ENCODE data around the gene GPX4. TPM values are rescaled to one million over a fixed set of nuclear protein-coding genes. Genes with fewer than 3 reads are reported as not detected.
A peak's percentile ranks its signal among the peaks of the same experiment; 100 is the strongest.

GPX4 gene
- total and polyA plus RNA-seq, 2 donors: 194 to 546 TPM

GRCh38 chr19:1061987-1062386 is 41.8 kb upstream of the GPX4 start:
- H3K4me1 ChIP-seq (ENCODE audit: control insufficient read depth in 2 of 2, insufficient read depth in 2 of 2, low read length in 2 of 2): peaks cover 14 to 31% of the 10 kb centered on the region in 2 donors
- no peak overlapping the region for H3K27ac ChIP-seq (ENCODE audit: low read depth in 1 of 2, low read length in 1 of 2)
- peaks cover 21 to 25% of the 10 kb centered on the region in 2 donors for H3K36me3 ChIP-seq (ENCODE audit: control insufficient read depth in 2 of 2, insufficient read depth in 2 of 2, low read length in 1 of 2)
- peaks cover 0 to 23% of the 10 kb centered on the region in 2 donors for H3K27me3 ChIP-seq (ENCODE audit: control insufficient read depth in 2 of 2, insufficient read depth in 1 of 2, low read length in 1 of 2)
- WGBS: 98% methylated on average over 20 of the region's 20 CpGs
- H3K9me3 ChIP-seq (ENCODE audit: control insufficient read depth in 2 of 2, insufficient read depth in 1 of 2, low read length in 1 of 2): peaks cover 14 to 29% of the 10 kb centered on the region in 2 donors
- DNase-seq (ENCODE audit: low read depth in 6 of 9, low spot score in 9 of 9): no peak
- H3K4me3 ChIP-seq (ENCODE audit: low read length in 2 of 2): no peak overlapping the region

- H3K36me3 ChIP-seq (ENCODE audit: control insufficient read depth in 2 of 2, insufficient read depth in 2 of 2, low read length in 1 of 2): peaks cover 17 to 21% of the 10 kb centered on the region in 2 donors
- H3K9me3 ChIP-seq (ENCODE audit: control insufficient read depth in 2 of 2, insufficient read depth in 1 of 2, low read length in 1 of 2): peaks cover 10 to 24% of the 10 kb centered on the region in 2 donors
- peaks cover 0 to 24% of the 10 kb centered on the region in 2 donors for H3K27me3 ChIP-seq (ENCODE audit: control insufficient read depth in 2 of 2, insufficient read depth in 1 of 2, low read length in 1 of 2)
- no peak for DNase-seq (ENCODE audit: low read depth in 6 of 9, low spot score in 9 of 9)
- peaks cover 14 to 31% of the 10 kb centered on the region in 2 donors for H3K4me1 ChIP-seq (ENCODE audit: control insufficient read depth in 2 of 2, insufficient read depth in 2 of 2, low read length in 2 of 2)
- no peak overlapping the region for H3K4me3 ChIP-seq (ENCODE audit: low read length in 2 of 2)
- WGBS: 97% methylated on average over 17 of the region's 17 CpGs
- no peak overlapping the region for H3K27ac ChIP-seq (ENCODE audit: low read depth in 1 of 2, low read length in 1 of 2)
Measured at GRCh38 chr19:1062387-1063029, 41.3 kb upstream of the GPX4 start.

- 91% methylated on average over 37 of the region's 37 CpGs for WGBS
- no peak overlapping the region for H3K4me3 ChIP-seq (ENCODE audit: low read length in 2 of 2)
- no peak overlapping the region for H3K27ac ChIP-seq (ENCODE audit: low read depth in 1 of 2, low read length in 1 of 2)
- peaks cover 14 to 33% of the 10 kb centered on the region in 2 donors for H3K4me1 ChIP-seq (ENCODE audit: control insufficient read depth in 2 of 2, insufficient read depth in 2 of 2, low read length in 2 of 2)
- peaks cover 0 to 28% of the 10 kb centered on the region in 2 donors for H3K27me3 ChIP-seq (ENCODE audit: control insufficient read depth in 2 of 2, insufficient read depth in 1 of 2, low read length in 1 of 2)
- H3K9me3 ChIP-seq (ENCODE audit: control insufficient read depth in 2 of 2, insufficient read depth in 1 of 2, low read length in 1 of 2): peaks cover 6 to 16% of the 10 kb centered on the region in 2 donors
- peaks cover 12 to 15% of the 10 kb centered on the region in 2 donors for H3K36me3 ChIP-seq (ENCODE audit: control insufficient read depth in 2 of 2, insufficient read depth in 2 of 2, low read length in 1 of 2)
- DNase-seq (ENCODE audit: low read depth in 6 of 9, low spot score in 9 of 9): no peak
Measured at GRCh38 chr19:1063030-1063908, 40.5 kb upstream of the GPX4 start.

- H3K27ac ChIP-seq (ENCODE audit: low read depth in 1 of 2, low read length in 1 of 2): no peak overlapping the region
- peaks cover 19 to 42% of the 10 kb centered on the region in 2 donors for H3K4me1 ChIP-seq (ENCODE audit: control insufficient read depth in 2 of 2, insufficient read depth in 2 of 2, low read length in 2 of 2)
- DNase-seq (ENCODE audit: low read depth in 6 of 9, low spot score in 9 of 9): no peak
- H3K27me3 ChIP-seq (ENCODE audit: control insufficient read depth in 2 of 2, insufficient read depth in 1 of 2, low read length in 1 of 2): peaks cover 0 to 28% of the 10 kb centered on the region in 2 donors
- H3K9me3 ChIP-seq (ENCODE audit: control insufficient read depth in 2 of 2, insufficient read depth in 1 of 2, low read length in 1 of 2): peaks cover 1 to 8% of the 10 kb centered on the region in 2 donors
- no peak overlapping the region for H3K4me3 ChIP-seq (ENCODE audit: low read length in 2 of 2)
- H3K36me3 ChIP-seq (ENCODE audit: control insufficient read depth in 2 of 2, insufficient read depth in 2 of 2, low read length in 1 of 2): peaks cover 11 to 14% of the 10 kb centered on the region in 2 donors
- WGBS: 88% methylated on average over 37 of the region's 37 CpGs
Measured at GRCh38 chr19:1063909-1064660, 39.7 kb upstream of the GPX4 start.

GRCh38 chr19:1064661-1065605 is 38.9 kb upstream of the GPX4 start:
- Histone ChIP-seq H3K27me3 (ENCODE audit: control insufficient read depth in 2 of 2, insufficient read depth in 1 of 2, low read length in 1 of 2) (peaks cover 0 to 28% of the 10 kb centered on the region in 2 donors), H3K4me1 (ENCODE audit: control insufficient read depth in 2 of 2, insufficient read depth in 2 of 2, low read length in 2 of 2) (peaks cover 24 to 49% of the 10 kb centered on the region in 2 donors), H3K27ac (ENCODE audit: low read depth in 1 of 2, low read length in 1 of 2) (no peak overlapping the region), H3K9me3 (ENCODE audit: control insufficient read depth in 2 of 2, insufficient read depth in 1 of 2, low read length in 1 of 2) (peaks cover 1 to 8% of the 10 kb centered on the region in 2 donors), H3K36me3 (ENCODE audit: control insufficient read depth in 2 of 2, insufficient read depth in 2 of 2, low read length in 1 of 2) (peaks cover 11 to 18% of the 10 kb centered on the region in 2 donors), H3K4me3 (ENCODE audit: low read length in 2 of 2) (peak overlapping the region in 1 of 2 donors; percentile 11)
- peak in 4 of 9 donors; percentile 56 to 83 (median 74) for DNase-seq (ENCODE audit: low read depth in 6 of 9, low spot score in 9 of 9)
- WGBS: 18% methylated on average over 60 of the region's 60 CpGs

- peaks cover 1 to 8% of the 10 kb centered on the region in 2 donors for H3K9me3 ChIP-seq (ENCODE audit: control insufficient read depth in 2 of 2, insufficient read depth in 1 of 2, low read length in 1 of 2)
- 94% methylated on average over 17 of the region's 17 CpGs for WGBS
- H3K27me3 ChIP-seq (ENCODE audit: control insufficient read depth in 2 of 2, insufficient read depth in 1 of 2, low read length in 1 of 2): peaks cover 0 to 31% of the 10 kb centered on the region in 2 donors
- peaks cover 24 to 51% of the 10 kb centered on the region in 2 donors for H3K4me1 ChIP-seq (ENCODE audit: control insufficient read depth in 2 of 2, insufficient read depth in 2 of 2, low read length in 2 of 2)
- no peak overlapping the region for H3K27ac ChIP-seq (ENCODE audit: low read depth in 1 of 2, low read length in 1 of 2)
- peaks cover 14 to 25% of the 10 kb centered on the region in 2 donors for H3K36me3 ChIP-seq (ENCODE audit: control insufficient read depth in 2 of 2, insufficient read depth in 2 of 2, low read length in 1 of 2)
- H3K4me3 ChIP-seq (ENCODE audit: low read length in 2 of 2): no peak overlapping the region
- no peak for DNase-seq (ENCODE audit: low read depth in 6 of 9, low spot score in 9 of 9)
Measured at GRCh38 chr19:1065606-1066109, 38.1 kb upstream of the GPX4 start.

GRCh38 chr19:1066251-1066747 is 37.5 kb upstream of the GPX4 start:
- no peak for DNase-seq (ENCODE audit: low read depth in 6 of 9, low spot score in 9 of 9)
- H3K9me3 ChIP-seq (ENCODE audit: control insufficient read depth in 2 of 2, insufficient read depth in 1 of 2, low read length in 1 of 2): peaks cover 1 to 8% of the 10 kb centered on the region in 2 donors
- peak overlapping the region; percentile 74 to 96 for H3K27ac ChIP-seq (ENCODE audit: low read depth in 1 of 2, low read length in 1 of 2)
- H3K4me1 ChIP-seq (ENCODE audit: control insufficient read depth in 2 of 2, insufficient read depth in 2 of 2, low read length in 2 of 2): peaks cover 24 to 54% of the 10 kb centered on the region in 2 donors
- H3K4me3 ChIP-seq (ENCODE audit: low read length in 2 of 2): peak overlapping the region; percentile 49 to 96
- H3K27me3 ChIP-seq (ENCODE audit: control insufficient read depth in 2 of 2, insufficient read depth in 1 of 2, low read length in 1 of 2): peaks cover 0 to 35% of the 10 kb centered on the region in 2 donors
- H3K36me3 ChIP-seq (ENCODE audit: control insufficient read depth in 2 of 2, insufficient read depth in 2 of 2, low read length in 1 of 2): peaks cover 20 to 26% of the 10 kb centered on the region in 2 donors
- 62% methylated on average over 17 of the region's 17 CpGs for WGBS
